SH-SY5Y (cell line): ENCODE results near the gene LEKR1.

ENCODE experiments used
- GATA2 ChIP-seq: IDR thresholded peaks from 2 replicates; pipeline ENCODE4 v1.6.1; 2011; ENCODE audit warnings: mild to moderate bottlenecking, low read depth, low read length
- GATA3 ChIP-seq: IDR thresholded peaks from 2 replicates; pipeline ENCODE4 v1.6.1; 2011; ENCODE audit warnings: low read depth, mild to moderate bottlenecking, low read length, moderate library complexity

DNA sequence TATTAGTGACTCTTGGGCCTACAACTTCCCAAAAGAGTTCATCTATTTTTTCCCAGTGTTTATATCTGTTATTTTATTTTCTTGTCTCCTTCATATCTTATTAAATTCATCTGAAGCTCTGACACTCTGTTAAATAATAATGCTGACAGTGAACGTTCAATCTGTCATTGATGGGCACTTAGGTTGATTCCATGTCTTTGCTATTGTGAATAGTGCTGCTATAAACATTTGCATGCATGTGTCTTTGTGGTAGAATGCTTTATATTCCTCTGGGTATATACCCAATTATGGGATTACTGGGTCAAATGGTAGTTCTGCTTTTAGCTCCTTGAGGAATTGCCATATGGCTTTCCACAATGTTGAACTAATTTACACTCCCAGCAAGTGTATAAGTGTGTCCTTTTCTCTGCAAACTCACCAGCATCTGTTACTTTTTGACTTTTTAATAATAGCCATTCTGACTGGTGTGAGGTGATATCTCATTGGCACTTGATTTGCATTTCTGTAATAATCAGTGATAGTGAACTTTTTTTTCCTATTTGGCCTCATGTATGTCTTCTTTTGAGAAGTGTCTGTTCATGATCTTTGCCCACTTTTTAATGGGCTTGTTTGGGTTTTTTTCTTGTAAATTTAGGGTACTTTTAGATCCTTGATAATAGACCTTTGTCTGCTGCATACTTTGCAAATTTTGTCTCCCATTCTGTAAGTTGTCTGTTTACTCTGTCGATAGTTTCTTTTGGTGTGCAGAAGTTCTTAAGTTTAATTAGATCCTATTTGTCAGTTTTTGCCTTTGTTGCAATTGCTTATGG, 122.5 kb downstream of the LEKR1 start:
- no peak for TF ChIP-seq GATA3
- TF ChIP-seq GATA2, result no peak
